ENCODE data around the gene CALD1. TPM values are rescaled to one million over a fixed set of nuclear protein-coding genes. Genes with fewer than 3 reads are reported as not detected.
A peak's percentile ranks its signal among the peaks of the same experiment; 100 is the strongest.

The CALD1 gene
- total RNA-seq, 1 donor from 2014 or later, result 95.4 TPM

DNA sequence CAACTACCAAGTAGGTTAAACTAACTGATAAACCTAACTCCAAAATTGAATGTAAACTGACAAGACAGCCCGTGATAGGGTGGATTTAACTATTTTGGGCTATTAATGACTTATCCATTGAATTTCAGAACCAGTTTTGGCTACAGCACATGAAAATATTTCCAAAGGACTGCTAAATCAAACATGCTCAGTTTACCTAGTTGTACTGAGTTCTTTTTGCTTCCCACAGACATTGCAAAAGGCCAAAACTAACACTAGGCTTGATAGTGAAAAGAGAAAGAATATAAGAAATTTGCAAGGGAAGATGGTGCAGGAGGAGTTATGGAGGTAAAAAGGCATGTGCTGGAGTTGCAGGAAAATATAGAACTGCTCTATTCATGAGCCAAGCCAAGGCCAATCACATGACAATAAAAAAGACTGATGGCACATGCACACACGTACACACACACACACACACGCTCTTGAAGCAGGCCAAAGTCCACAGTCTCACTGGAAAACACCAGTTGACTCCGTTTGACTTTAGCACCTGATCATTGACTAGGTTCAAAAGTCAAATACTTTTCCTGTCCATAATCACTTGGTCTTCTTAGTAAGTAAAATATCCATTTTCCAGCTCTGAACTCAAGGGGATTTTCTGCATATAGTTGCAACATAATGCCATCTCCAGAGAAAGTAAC lies 130.9 kb downstream of the CALD1 start:
- no peaks in the 10 kb centered on the region for H3K27me3 Mint-ChIP-seq
- TF ChIP-seq, protein P1, sequence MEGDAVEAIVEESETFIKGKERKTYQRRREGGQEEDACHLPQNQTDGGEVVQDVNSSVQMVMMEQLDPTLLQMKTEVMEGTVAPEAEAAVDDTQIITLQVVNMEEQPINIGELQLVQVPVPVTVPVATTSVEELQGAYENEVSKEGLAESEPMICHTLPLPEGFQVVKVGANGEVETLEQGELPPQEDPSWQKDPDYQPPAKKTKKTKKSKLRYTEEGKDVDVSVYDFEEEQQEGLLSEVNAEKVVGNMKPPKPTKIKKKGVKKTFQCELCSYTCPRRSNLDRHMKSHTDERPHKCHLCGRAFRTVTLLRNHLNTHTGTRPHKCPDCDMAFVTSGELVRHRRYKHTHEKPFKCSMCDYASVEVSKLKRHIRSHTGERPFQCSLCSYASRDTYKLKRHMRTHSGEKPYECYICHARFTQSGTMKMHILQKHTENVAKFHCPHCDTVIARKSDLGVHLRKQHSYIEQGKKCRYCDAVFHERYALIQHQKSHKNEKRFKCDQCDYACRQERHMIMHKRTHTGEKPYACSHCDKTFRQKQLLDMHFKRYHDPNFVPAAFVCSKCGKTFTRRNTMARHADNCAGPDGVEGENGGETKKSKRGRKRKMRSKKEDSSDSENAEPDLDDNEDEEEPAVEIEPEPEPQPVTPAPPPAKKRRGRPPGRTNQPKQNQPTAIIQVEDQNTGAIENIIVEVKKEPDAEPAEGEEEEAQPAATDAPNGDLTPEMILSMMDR (IDR thresholded peaks at IDR 0.05; ENCODE audit: unreplicated experiment), result no peak
- DNase-seq (ENCODE audit: low spot score, unreplicated experiment), result no peak
- no peak overlapping the region for H3K27ac Mint-ChIP-seq
- H3K4me1 Mint-ChIP-seq (ENCODE audit: low read depth), result peaks cover 24% of the 10 kb centered on the region
- peaks cover 5% of the 10 kb centered on the region for H3K36me3 Mint-ChIP-seq (ENCODE audit: insufficient read depth)
- H3K4me3 Mint-ChIP-seq (ENCODE audit: low read depth), result peak overlapping the region; percentile 34
- no peaks in the 10 kb centered on the region for H3K9me3 Mint-ChIP-seq (ENCODE audit: low read depth)

DNA sequence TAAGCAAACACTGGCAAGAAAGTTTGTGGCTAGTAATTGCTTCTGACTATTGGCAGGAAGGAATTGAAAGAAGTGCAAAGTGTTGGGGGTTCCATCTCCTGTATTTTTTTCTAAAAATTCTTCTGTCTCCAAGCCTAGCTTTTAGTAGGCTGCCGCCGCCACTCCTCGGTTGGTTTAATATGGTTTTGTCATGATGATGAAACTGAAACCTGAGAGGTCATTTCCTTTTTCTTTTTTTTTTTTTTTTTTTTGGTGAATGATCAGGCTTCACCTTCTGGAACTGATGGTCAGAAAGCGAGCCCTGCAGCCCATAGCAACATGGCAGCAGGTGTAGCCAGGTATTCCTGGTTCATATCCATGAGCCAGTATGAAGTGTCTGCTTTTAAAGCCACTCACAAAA lies 131.5 kb downstream of the CALD1 start:
- no peaks in the 10 kb centered on the region for H3K27me3 Mint-ChIP-seq
- no peak for DNase-seq (ENCODE audit: low spot score, unreplicated experiment)
- no peak overlapping the region for H3K27ac Mint-ChIP-seq

DNA sequence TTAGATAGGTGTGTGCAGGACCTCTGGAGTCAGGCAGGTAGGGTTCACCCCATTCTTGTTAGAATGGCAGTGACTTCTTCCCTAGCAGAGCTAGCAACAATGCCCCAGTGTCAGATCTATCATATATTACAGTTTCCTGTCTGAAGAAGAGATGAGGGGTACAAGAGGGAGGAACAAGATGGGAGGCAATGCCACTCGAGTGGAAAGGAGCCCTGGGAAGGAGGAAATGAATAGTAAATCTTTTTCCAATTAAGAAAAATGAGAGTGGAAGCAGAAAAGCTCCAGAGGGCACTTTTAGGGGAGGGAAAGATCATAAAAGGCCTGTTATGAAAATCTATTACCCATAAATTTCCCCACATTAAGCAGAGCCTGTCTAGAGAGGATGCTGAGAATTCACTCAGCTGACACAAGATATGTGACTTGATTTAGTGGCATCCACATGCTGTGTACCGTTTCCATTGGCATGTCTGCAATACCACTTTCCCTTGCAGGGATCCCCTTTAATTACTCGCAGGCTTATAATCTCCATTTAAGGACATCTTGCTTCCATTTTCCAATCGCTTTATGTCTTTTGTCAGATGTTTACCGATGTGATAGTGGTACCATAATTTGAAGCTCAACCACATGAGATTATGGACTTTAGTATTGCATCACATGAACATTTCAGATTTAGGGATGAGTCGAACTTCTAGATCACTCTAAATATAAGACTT lies 136.9 kb downstream of the CALD1 start:
- Mint-ChIP-seq H3K27me3 (no peaks in the 10 kb centered on the region), H3K4me1 (ENCODE audit: low read depth) (peaks cover 11% of the 10 kb centered on the region), H3K9me3 (ENCODE audit: low read depth) (no peaks in the 10 kb centered on the region), H3K36me3 (ENCODE audit: insufficient read depth) (peaks cover 7% of the 10 kb centered on the region), H3K4me3 (ENCODE audit: low read depth) (no peak overlapping the region), H3K27ac (peak overlapping the region; percentile 17)
- DNase-seq (ENCODE audit: low spot score, unreplicated experiment), result no peak
- TF ChIP-seq, protein P1 (IDR thresholded peaks at IDR 0.05; ENCODE audit: unreplicated experiment), result no peak

More for the DNA sequence above, 131.5 kb downstream of the CALD1 start:
- Mint-ChIP-seq H3K4me3 (ENCODE audit: low read depth) (peak overlapping the region; percentile 5), H3K9me3 (ENCODE audit: low read depth) (no peaks in the 10 kb centered on the region), H3K4me1 (ENCODE audit: low read depth) (peaks cover 24% of the 10 kb centered on the region), H3K36me3 (ENCODE audit: insufficient read depth) (peaks cover 5% of the 10 kb centered on the region)
- TF ChIP-seq, protein P1 (IDR thresholded peaks at IDR 0.05; ENCODE audit: unreplicated experiment), result no peak

DNA sequence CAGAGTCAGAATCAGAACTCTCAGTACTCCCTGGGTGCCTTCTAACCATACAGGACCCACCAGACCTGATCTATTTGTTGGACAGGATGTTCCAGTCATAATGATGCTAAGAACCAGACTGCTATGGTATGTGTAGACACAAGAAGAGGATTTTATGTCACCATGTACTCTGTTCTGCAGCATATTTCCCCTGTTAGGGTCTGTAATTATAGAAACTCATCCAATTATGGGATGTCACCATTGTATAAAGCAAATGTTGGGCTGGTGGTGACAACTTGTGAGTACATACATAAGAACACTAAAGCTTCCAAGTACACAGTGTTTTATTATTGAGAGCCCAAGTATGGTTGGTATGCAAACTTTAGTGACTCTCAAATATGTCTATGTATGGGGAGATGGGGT lies 139.8 kb downstream of the CALD1 start:
- Mint-ChIP-seq H3K4me1 (ENCODE audit: low read depth) (peaks cover 5% of the 10 kb centered on the region), H3K4me3 (ENCODE audit: low read depth) (no peak overlapping the region), H3K36me3 (ENCODE audit: insufficient read depth) (peaks cover 12% of the 10 kb centered on the region), H3K9me3 (ENCODE audit: low read depth) (peaks cover 3% of the 10 kb centered on the region), H3K27me3 (no peaks in the 10 kb centered on the region), H3K27ac (peak overlapping the region; percentile 88)
- TF ChIP-seq, protein P1 (IDR thresholded peaks at IDR 0.05; ENCODE audit: unreplicated experiment), result no peak
- no peak for DNase-seq (ENCODE audit: low spot score, unreplicated experiment)

DNA sequence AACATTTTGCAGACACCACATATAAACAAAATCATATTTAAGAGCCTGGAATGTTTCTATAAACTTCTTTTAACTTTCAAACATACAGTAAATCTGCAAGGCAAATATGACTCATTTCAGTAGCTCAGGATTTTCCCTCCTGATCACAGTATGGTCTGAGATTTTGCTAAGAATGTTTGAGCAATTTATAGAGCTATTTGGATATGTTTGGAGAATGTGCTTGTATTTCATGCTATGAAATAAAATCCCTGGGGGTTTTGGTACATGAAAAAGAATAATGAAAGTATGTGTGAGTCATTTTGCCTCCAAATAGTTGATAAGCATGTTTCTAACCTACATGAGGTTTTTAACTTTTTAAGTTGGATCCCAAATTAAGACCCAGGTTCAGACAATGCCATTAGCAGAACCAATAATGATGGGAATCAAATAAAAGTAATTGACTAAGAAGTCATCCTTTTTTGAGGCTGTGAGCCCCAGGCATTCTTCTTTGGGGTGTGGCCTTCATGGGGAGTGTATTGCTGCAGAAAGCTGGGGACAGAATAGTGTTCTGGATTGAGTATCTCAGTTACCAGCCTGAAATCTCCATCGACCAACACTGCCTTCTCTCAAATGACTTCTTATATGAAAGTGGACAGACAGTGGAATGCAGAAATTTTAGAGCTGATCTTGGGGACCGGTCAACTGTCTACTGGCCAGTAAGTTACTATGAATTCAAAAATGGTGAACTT lies 140.8 kb downstream of the CALD1 start:
- TF ChIP-seq, protein P1 (IDR thresholded peaks at IDR 0.05; ENCODE audit: unreplicated experiment), result no peak
- Mint-ChIP-seq H3K36me3 (ENCODE audit: insufficient read depth) (peaks cover 13% of the 10 kb centered on the region), H3K27ac (peak overlapping the region; percentile 62), H3K4me3 (ENCODE audit: low read depth) (no peak overlapping the region), H3K4me1 (ENCODE audit: low read depth) (peaks cover 5% of the 10 kb centered on the region), H3K27me3 (no peaks in the 10 kb centered on the region), H3K9me3 (ENCODE audit: low read depth) (peaks cover 6% of the 10 kb centered on the region)
- no peak for DNase-seq (ENCODE audit: low spot score, unreplicated experiment)

Data from progenitor cell of endocrine pancreas (in vitro differentiated cells).